Neural cell (in vitro differentiated cells): Measurements from ENCODE around the gene DNAJB6.

Experiments
- CTCF ChIP-seq: fragments of 450-650 bp; IDR thresholded peaks from 2 replicates; pipeline ENCODE4 v1.5.1; 2014; ENCODE audit warnings: antibody characterized with exemption, mild to moderate bottlenecking, moderate library complexity; ENCODE audit not compliant: poor library complexity, severe bottlenecking
- MXI1 ChIP-seq: fragments of 450-650 bp; conservative IDR thresholded peaks from 2 replicates; pipeline ENCODE4 v1.6.1; 2014; ENCODE audit warnings: antibody characterized with exemption, mild to moderate bottlenecking; ENCODE audit not compliant: poor library complexity, severe bottlenecking
- POLR2AphosphoS5 ChIP-seq: IDR thresholded peaks from 2 replicates; pipeline ENCODE4 v1.6.1; 2012

- TF ChIP-seq CTCF (no peak), MXI1 (no peak), POLR2AphosphoS5 (no peak)
Measured at GRCh38 chr7:157464971-157465886, 128.4 kb downstream of the DNAJB6 start.
